ENCODE measurements around the gene GPHN.

- no peak for TF ChIP-seq ATF3 (IDR thresholded peaks at IDR 0.05; ENCODE audit: borderline replicate concordance, extremely low read depth, low read depth, low read length)
- TF ChIP-seq ZZZ3 (IDR thresholded peaks at IDR 0.05; ENCODE audit: control insufficient read depth, insufficient read length, low read depth) = no peak
- TF ChIP-seq SIX5 (IDR thresholded peaks at IDR 0.05; ENCODE audit: low read depth, low read length, severe bottlenecking) = no peak
These were observed 92.5 kb downstream of the GPHN start for GRCh38 chr14:66600416-66600815.
